Measurements from ENCODE around the gene SAXO1. TPM values are rescaled to one million over a fixed set of nuclear protein-coding genes. Genes with fewer than 3 reads are reported as not detected.
"Not testable (repeated sequence)": the region's sequence is repeated elsewhere in the genome, so short reads cannot be mapped to it uniquely, and the experiment has no call there.

The SAXO1 gene
- total RNA-seq, 1 experiment from 2014 or later = not detected

GRCh38 chr9:18999173-18999785 is 33.7 kb downstream of the SAXO1 start:
- DNase-seq (ENCODE audit: low spot score) = no peak

DNA sequence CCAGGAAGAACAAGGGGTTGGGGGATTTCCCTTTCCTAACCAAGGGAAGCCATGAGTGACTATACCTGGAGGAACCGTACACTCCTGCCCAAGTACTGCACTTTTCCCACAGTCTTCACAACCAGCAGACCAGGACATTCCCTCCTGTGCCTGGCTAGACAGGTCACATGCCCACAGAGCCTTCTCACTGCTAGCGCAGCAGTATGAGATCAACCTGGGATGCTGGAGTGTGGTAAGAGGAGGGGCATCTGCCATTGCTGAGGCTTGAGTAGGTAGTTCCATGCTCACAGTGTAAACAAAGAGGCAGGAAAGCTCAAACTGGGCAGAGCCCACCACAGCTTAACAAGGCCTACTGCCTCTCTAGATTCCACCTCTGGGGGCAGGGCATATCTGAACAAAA is 35.9 kb downstream of the SAXO1 start:
- no peak for DNase-seq (ENCODE audit: low spot score)

DNA sequence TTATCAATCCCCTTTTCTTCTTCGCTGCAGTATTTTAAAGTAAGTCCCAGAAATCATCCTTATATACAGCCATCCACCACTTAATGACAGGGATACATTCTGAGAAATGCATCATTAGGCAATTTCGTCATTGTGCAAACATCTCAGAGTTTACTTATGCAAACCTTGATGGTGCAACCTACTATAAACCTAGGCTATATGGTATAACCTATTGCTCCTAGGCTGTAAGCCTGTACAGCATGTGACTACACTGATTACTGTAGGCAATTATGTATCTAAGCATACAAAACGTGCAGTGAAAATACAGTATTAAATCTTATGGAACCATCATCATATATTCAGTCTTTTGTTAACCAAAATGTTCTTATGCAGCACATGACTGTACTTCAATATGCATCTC is 36.8 kb downstream of the SAXO1 start:
- DNase-seq (ENCODE audit: low spot score) = no peak

- DNase-seq (ENCODE audit: low spot score) = no peak
Measured at GRCh38 chr9:18994263-18994916, 38.6 kb downstream of the SAXO1 start.

DNA sequence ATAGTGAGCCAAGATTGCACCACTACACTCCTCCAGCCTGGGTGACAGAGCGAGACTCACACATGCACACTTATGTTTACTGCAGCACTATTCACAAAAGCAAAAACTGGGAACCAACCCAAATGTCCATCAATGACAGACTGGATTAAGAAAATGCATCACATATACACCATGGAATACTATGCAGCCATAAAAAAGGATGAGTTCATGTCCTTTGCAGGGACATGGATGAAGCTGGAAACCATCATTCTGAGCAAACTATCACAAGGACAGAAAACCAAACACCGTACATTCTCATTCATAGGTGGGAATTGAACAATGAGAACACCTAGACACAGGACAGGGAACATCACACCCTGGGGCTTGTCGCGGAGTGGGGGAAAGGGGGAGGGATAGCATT is 41.8 kb downstream of the SAXO1 start:
- DNase-seq (ENCODE audit: low spot score) = not testable (repeated sequence)

GRCh38 chr9:18990494-18990893 is 42.5 kb downstream of the SAXO1 start:
- DNase-seq (ENCODE audit: low spot score) = no peak

- DNase-seq (ENCODE audit: low spot score) = no peak
Measured at GRCh38 chr9:18989865-18990264, 43.1 kb downstream of the SAXO1 start.

DNA sequence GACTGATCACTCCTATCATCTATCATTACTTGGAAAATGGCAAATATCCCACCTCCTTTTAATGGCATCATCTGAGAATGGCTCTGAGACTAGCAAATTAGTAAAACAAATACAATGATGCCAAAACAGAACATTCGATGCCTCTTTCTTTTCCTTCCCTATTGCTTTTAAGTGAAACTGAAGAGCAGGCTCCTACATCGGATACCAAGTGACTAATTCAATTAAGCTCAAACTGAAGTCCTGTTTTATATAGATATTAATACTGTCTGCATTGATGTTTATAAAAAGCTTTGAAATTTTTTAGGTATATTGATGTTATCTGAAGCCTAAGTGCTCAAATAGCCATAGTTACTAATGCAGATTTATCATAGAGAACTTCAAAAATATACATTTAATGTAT is 43.9 kb downstream of the SAXO1 start:
- no peak for DNase-seq (ENCODE audit: low spot score)

- DNase-seq (ENCODE audit: low spot score) = no peak
Measured at GRCh38 chr9:18988003-18988402, 45.0 kb downstream of the SAXO1 start.

- DNase-seq (ENCODE audit: low spot score) = no peak
Measured at GRCh38 chr9:18985996-18986395, 47.0 kb downstream of the SAXO1 start.

DNA sequence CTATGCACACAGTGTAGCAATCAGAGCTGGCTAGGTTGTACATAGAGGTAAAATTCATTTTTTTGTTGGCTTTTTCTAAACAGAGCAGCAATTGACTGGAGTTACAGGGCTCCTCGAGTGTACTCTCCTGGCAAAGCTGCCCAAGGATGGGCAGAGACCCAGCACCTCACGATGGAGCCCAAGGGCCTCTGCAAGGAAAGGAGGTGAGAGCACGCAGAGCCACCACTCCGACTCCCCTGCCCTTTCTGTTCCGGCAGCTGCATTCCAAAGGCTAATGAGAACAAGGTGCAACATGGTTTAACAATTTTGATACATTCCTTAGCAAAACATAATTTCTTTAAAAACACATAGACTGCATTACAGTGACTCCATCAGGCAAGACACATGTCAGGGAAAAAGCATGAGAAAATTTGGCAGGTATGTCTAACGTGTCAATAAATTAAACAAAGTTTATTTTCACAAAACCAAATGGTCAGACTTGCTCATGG is 47.5 kb downstream of the SAXO1 start:
- DNase-seq (ENCODE audit: low spot score) = no peak

DNA sequence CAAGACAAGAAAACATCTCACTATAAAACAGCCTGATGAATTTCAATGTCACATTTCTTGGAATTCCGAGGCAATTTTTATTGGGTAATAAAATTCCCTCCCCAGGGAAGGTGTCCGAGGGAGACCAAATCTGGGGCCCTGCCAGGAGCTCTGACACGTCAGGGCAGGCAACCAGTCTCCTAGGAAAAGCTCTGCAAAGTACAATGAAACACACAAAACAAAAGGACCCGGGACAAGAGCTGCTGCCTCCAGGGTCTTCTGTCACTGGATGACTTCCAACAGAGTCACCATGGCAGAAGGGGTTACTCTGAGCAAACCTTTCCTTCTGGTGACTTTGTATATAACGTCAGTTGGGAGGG is 50.8 kb downstream of the SAXO1 start:
- no peak for DNase-seq (ENCODE audit: low spot score)

- DNase-seq (ENCODE audit: low spot score) = no peak
Measured at GRCh38 chr9:18981476-18982261, 51.3 kb downstream of the SAXO1 start.

DNA sequence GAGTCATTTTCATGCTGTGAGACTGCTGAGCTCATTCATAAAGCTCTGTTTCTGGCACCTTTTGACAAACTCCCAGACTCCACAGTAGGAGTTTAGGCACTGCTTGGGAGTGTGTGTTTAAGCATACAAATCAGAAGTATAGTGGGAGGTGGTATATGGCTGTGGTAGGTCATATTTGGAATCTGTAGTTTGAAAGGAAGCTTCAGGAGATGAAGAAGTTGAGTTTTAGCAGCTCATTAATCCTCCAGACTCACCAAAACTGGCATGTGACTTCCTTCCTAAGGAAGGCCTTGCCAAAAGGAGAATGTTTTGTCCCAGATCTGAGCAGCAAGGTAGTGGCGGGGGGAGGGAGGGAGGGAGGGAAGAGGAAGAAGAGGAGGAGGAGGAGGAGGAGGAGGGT is 52.8 kb downstream of the SAXO1 start:
- no peak for DNase-seq (ENCODE audit: low spot score)

DNA sequence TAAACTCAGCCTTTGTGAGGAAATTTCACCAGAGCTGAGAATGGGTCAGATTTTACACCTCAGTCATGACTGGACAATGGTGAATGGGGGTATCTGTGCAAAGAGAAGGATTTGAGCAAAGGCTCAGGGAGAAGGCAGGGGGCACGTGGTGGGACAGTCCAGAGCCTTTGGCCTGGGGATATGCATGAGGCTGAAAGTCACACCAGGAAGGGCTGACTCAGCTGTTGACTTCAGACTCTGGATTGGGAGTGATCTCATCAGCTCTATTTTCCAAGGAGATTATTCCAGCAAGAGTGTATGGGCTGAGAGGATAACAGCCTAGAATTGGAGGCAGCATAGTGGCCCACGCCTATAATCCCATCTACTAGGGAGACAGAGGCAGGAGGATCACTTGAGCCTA is 53.6 kb downstream of the SAXO1 start:
- DNase-seq (ENCODE audit: low spot score) = peak; percentile 23

DNA sequence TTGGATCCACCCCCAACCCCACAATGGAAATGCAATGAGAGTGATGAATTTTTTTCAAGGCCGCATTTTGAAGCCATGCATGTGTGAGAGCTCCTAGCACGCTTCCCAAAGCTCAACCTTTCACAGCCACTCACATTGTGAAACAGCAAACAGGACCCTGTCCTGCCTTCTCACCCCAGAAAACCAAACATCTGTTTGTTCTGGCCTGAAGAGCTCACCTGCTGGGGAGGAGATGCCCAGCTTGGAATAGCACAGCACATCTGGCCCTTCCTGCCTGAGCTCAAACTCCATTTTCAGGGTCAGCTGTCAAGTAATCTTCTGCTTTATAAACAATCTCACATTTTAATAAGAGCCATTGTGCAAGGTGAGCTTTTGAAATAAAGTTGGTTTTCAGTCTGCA is 54.8 kb downstream of the SAXO1 start:
- no peak for DNase-seq (ENCODE audit: low spot score)

DNA sequence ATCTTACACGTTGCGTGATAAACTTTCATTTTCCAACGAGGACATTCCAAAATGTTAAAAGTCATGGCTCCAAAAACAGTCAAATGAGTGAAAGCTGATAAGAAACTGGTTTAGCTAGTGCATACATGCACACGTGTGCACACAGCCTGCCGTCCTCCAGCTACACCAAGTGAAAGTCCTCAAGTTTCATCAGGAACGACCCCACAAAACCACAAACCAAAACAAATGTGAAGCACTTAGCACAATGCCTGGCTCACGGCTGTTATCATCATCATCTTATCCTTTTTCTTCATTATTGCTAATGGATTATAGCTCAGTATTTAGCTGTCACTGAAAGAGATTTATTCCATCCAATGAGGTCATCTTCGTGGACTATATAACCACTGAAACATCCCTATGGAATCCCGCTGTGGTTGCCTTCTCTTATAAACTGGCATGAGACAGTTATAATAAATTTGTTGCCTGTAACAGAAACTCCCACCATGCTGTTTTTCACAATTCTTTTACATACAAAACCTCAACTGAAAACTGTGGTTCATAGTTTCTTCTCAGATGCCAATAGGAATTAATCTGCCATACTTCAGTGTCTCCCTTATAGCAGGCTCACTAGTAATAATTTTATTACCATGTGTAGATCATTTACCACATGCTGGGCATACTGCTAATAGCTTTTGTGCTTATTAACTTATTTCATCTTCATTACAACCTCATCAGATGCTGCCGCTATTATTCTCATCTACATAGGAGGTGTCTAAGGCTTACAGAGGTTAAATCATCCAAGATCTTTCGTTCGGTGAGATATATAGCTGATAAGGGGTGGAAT is 56.1 kb downstream of the SAXO1 start:
- peak; percentile 86 for DNase-seq (ENCODE audit: low spot score)

DNA sequence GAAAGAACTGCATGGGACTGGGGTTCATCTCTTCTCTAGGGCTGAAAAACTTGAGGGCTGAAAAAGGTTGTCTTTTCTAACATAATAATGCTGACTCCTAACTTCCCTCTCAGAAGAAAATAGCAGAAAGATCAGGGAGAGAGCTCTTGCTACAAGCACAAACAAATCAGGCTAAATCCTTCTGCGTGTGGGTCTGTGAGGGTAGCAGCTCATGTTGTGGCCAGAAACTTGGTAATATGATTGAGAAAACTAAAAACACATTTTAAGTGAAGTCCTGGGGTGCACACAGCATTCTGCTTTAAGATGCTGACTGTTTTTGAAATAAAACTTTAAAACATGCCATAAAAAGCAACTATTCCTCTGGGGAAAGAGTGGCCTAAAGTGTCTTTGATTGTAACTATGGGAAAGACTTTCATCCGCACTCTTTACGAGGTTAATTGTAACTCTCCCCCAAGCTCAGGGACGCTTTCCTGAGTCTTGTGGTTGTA is 56.7 kb downstream of the SAXO1 start:
- DNase-seq (ENCODE audit: low spot score) = no peak

GRCh38 chr9:18973348-18973747 is 59.7 kb downstream of the SAXO1 start:
- no peak for DNase-seq (ENCODE audit: low spot score)

DNA sequence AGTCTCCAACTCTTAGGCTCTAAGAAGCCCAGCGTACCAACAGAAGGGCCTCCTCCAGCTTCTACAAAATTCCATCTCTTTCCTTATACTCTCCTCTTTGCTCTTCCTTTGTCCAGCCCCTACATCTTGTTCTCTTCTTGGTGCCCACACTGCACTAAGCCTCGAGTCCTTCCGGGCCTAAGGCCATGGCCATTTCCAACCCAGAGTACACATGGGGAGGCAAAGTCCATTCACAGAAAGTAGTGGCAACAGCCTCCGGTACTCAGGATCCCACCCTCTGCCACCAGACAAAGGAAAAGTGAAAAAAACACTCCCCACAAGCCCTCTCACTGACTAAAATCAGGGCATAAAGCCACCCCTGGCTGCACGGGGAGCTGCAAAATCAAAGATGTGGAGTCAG is 60.3 kb downstream of the SAXO1 start:
- DNase-seq (ENCODE audit: low spot score) = no peak

DNA sequence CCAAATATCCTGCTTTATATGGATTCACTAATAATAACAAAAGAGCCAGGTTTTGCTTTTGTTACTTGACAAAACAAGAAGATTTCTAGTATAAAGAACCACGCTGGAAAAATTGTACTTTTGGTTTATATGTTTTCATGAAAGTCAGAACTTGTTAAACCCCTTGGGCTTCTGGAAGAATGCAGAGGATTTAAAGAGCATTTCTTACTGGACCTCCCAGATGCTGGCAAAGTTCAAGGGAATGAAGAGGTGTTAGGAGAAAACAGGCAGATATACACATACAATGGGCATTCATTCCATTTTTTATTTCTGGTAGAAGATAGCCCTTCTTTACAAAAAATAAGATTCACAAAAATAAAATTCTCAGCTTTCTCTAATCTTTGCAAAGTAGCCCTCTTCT is 61.1 kb downstream of the SAXO1 start:
- DNase-seq (ENCODE audit: low spot score) = no peak

DNA sequence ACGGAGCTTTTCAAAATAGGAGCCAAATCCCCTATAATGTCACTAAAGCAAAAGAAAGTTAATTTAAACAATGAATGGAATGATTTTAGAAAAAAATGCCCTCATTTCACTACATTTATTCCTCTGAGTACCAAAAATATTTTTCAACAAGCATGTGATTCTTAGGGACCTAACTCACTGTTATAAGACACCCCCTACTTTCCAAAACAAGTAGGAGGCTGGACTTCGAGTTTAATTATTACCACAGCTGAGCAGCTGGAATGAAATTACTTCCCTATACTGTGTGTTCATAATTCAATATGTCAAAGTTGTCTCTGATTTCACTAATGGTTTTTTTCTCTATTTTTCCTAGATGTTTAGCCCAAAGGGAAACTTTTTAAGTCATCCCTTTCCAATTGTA is 61.6 kb downstream of the SAXO1 start:
- no peak for DNase-seq (ENCODE audit: low spot score)
